22Rv1 (cell line): ENCODE results near the gene CFAP47.
"Not testable (repeated sequence)": the region's sequence is repeated elsewhere in the genome, so short reads cannot be mapped to it uniquely, and the experiment has no call there.

Source experiments
- H3K27ac ChIP-seq: fragments of 450-650 bp; 2 replicates; pipeline ENCODE4 v1.5.1; 2017
- ZFX ChIP-seq: fragments of 450-650 bp; IDR thresholded peaks from 2 replicates; pipeline ENCODE4 v1.6.1; 2017; ENCODE audit warnings: antibody characterized with exemption, borderline replicate concordance
- TF ChIP-seq, protein P1 (sequence below): fragments of 450-650 bp; IDR thresholded peaks from 2 replicates; pipeline ENCODE4 v1.5.1; 2017; ENCODE audit warnings: mild to moderate bottlenecking

The CFAP47 gene, protein sequence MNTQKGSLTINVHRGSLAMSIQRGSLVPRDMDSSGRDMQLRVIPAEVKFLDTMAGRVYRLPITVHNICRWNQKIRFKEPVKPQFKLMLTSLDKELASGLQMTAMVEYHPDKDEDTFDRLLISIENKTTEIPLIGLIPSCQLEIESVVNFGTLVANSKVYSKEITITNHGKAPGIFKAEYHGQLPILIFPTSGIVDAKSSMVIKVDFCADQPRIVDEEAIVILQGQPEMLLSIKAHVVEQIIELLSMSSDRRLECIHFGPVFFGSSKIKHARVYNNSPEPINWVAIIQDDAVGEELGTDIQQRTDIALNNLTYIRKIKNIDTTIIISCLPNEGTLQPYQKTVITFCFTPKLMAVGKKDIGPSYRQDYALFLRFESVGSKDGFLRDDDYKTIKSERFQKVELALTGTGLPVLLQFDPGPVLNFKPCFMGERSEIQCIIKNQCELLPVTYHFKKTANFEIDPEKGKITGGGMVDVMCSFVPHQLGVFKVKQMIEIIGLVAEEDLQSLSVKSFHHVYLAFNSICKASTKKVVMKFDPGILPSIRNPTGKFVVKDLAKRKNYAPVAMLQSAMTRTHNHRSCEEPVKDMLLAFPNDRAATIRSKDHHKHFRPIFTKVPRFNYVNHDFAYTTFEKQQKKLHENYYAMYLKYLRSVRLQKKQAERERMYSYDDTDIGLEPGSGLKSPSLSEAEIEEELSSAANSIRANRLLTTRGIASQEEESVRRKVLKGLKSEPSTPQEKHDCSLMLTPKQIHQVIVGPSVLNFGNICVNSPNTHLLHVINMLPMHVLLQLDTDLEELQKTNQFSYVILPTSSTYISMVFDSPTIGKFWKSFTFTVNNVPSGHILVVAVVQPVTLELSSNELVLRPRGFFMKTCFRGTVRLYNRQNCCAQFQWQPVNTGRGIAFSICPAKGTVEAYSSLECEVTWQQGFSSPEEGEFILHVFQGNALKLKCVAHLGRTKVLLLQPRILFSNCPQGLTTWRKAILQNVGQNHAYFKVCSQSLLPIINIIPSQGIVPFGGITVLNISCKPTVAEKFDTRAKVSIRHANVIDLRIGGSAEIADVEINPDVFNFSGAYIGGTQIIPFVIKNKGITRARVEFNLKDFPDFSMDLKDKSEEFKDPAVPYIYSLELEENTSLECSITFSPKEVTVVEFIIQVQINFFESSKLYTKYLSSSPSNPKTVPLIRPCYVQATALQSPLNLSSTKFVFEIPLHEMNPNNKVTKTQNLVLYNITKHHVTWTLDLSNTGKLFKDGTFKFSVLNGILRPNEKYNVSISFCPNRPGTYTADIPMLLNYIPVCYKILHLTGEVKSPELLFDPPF (N-terminal part only)

DNA sequence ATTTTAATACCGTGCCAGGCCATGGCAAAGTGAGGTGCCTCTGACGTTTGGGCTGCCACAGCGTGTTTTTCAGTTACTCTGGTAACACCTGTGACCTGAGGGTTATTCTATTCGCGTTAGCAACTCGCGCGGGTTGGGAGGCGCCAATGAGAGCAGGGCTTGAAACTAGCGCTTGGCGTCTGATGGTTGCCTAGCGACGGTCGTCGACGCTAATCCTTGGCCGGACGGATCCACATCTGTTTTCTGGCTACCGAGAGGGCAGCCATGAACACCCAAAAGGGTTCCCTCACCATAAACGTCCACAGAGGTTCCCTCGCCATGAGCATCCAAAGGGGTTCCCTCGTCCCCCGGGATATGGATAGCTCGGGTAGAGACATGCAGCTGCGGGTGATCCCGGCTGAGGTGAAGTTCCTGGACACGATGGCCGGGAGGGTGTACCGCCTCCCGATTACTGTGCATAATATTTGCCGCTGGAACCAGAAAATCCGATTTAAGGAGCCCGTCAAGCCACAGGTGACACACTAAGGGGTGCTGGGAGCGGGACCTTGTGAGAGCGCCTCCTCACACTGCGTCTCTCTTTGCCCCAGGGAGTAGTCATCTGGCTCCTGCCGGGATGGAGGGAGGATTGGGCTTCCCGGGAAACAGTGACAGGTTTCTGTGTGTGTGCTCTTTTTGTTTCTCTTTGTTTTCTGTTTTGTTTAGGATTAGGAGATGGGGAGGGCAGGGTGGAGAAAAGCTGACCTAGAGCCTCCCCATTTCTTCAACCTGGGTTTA, at the start of gene CFAP47:
Gene CFAP47, plus strand, starts transcription at position 199 of the 774 bp plus-strand sequence. Its CDS starts 66 bp downstream, at position 265.
- no peak within 1 kb of the TSS for H3K27ac ChIP-seq
- TF ChIP-seq ZFX = no peak
- TF ChIP-seq, protein P1, sequence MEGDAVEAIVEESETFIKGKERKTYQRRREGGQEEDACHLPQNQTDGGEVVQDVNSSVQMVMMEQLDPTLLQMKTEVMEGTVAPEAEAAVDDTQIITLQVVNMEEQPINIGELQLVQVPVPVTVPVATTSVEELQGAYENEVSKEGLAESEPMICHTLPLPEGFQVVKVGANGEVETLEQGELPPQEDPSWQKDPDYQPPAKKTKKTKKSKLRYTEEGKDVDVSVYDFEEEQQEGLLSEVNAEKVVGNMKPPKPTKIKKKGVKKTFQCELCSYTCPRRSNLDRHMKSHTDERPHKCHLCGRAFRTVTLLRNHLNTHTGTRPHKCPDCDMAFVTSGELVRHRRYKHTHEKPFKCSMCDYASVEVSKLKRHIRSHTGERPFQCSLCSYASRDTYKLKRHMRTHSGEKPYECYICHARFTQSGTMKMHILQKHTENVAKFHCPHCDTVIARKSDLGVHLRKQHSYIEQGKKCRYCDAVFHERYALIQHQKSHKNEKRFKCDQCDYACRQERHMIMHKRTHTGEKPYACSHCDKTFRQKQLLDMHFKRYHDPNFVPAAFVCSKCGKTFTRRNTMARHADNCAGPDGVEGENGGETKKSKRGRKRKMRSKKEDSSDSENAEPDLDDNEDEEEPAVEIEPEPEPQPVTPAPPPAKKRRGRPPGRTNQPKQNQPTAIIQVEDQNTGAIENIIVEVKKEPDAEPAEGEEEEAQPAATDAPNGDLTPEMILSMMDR = no peak

DNA sequence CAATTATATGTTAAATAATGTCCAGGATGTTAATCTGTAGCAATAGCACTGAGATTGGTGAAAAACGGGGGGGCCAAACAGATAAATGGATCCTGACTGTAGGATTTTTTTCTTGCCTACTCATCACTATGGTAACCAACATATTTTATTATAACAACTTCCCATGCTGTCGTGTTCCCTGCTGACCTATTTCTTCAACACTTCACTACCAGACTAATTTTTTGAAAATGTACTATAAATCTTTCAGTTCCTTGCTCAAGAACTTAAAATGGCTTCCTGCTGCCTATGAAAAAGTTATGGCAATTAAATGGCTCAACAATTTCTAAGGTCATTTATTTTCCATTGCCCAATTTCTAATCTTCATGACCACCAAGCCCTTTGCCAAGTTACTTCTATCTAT, 38.9 kb upstream of the CFAP47 start:
- H3K27ac ChIP-seq = no peak overlapping the region
- TF ChIP-seq, protein P1 = no peak
- no peak for TF ChIP-seq ZFX

DNA sequence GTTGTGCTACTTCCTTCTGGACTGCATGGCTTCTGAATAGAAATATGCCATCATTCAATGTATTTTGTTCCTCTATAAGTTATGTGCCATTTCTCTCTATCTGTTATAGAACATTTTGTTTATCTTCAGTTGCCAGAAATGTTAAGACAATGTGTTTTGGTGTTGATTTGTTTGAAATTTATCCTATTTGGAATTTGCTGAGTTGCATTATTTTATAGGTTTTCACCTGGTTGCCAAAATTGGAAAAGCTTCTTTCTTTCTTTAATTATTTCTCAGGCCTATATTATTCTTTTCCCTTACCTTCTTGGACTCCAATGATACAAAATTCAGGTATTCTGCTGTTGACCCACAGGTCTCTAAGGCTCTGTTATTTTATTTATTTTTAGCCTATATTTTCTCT, 33.4 kb upstream of the CFAP47 start:
- TF ChIP-seq, protein P1 = no peak
- no peak for TF ChIP-seq ZFX
- no peak overlapping the region for H3K27ac ChIP-seq

DNA sequence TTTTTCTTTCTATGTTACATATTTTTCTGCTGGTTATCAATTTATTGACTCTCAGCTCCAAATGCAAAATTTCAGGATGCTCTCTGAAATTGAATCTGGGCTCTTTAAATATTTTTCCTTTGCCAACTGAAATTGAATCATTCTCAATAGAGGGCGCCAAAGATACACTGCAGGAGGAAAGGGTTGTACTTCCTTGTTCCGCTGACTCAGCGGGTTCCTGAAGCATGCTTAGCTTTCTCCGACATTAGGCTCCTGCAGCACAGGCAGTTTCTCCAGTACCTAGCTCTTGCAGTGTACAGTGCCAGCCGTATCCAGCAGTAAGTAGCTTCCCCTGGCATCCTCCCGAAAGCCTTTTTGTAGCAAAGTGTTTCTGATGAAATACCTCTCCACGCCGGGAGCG, 28.8 kb upstream of the CFAP47 start:
- no peak for TF ChIP-seq ZFX
- TF ChIP-seq, protein P1 = peak; percentile 78
- no peak overlapping the region for H3K27ac ChIP-seq

DNA sequence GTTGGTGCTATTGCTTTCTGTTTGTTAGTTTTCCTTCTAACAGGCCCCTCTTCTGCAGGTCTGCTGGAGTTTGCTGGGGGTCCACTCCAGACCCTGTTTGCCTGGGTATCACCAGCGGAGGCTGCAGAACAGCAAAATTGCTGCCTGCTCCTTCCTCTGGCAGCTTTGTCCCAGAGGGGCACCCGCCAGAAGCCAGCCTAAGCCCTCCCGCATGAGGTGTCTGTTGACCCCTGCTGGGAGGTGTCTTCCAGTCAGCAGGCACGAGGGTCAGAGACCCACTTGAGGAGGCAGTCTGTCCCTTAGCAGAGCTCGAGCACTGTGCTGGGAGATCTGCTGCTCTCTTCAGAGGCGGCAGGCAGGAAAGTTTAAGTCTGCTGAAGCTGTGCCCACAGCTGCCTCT, 67.3 kb downstream of the CFAP47 start:
- H3K27ac ChIP-seq = not testable (repeated sequence)

DNA sequence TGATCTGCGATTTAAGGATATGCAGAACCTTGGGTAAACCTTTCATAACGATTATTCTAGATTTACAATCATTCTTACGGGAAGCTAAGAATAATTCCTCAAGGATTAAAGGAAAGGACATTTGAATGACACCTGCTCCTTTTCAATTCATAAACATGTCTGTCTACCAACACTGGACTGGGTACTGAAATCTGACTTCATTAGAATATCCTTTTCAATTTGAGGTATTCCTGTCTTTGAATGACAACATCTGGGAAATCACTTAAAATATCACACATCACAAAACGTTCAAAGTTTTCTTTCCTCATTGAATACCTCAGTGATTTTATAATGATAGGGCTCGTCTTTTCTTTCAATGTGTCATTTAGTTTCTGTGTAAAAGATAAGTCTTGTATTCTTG, 87.7 kb downstream of the CFAP47 start:
- H3K27ac ChIP-seq = no peak overlapping the region
- TF ChIP-seq ZFX = no peak
- TF ChIP-seq, protein P1 = no peak
